GM21515 (cell line): ENCODE data around the gene CACNA2D3.
A peak's percentile ranks its signal among the peaks of the same experiment; 100 is the strongest.

Experiments used
- ATAC-seq: cut with Tn5 transposase; IDR thresholded peaks from one replicate; pipeline ENCODE4 v1.9.1; 2021; ENCODE audit not compliant: unreplicated experiment

Gene CACNA2D3

DNA sequence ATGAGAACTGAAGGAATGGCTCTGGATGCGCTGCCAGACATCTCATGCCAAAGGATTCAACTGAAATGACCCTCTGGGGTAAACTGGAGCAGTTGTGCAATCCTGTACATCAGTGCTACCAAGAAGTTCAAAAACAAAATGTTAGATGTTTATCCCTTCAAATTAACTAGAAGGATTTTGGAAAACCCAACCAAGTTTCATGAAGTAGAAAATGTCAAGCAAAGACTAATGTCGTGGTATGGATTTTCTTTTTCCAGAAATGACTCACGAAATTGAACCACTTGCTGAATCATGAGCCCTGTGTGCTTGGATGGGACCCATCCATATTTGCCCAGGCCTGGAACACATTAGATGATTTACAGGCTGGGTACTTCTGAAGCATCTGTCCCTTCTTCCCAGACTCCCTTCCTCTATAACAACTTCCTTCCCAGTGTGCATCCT, 703.9 kb downstream of the CACNA2D3 start:
- no peak for ATAC-seq

DNA sequence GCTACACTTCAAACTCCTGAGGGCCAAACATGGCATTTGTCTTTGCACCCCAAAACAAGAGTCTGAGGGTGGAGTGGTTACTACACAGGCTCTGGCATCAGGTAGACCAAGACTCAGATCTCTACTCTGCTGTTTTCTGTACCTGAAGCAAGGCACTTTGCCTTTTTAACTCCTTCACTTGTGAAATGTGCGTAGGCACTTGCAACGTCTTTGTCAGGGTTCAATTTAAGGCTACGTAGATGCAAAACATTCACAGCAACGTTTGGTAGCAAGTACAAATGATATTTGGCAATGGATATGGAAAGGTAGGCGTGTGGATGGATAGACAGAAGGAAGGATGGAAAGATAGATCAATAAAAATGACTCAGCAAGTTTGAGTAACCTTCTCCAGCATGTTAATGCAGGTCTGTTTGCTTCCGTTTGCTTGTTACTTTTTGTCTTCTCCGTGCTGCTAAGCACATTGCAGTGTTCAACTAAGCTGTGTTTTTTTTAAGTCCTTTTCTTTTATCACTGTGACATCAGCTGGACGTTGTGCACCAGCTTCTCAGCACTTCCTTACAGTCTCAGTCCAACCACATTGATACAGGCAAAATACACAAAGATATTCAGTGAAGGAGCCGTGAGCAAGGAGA, 704.8 kb downstream of the CACNA2D3 start:
- ATAC-seq = no peak

DNA sequence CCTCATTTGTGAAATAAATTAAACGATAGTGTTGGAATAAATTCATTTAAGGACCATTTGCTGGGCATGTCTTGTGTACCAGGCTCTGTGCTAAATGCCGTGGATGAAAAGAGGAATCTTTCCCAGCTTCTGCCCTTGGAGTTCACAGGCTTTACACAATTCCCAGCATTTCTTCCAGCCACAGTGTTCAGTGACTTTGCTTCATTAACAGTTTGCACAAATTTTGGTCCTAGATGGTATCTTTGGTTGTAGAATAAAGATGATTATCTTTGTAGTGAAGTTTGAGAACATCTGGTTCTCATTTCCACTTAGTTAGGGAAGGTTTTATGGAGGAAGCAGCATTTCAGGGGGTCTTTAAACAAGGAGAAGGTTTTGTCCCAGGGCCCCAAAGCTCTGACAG, 705.4 kb downstream of the CACNA2D3 start:
- no peak for ATAC-seq

DNA sequence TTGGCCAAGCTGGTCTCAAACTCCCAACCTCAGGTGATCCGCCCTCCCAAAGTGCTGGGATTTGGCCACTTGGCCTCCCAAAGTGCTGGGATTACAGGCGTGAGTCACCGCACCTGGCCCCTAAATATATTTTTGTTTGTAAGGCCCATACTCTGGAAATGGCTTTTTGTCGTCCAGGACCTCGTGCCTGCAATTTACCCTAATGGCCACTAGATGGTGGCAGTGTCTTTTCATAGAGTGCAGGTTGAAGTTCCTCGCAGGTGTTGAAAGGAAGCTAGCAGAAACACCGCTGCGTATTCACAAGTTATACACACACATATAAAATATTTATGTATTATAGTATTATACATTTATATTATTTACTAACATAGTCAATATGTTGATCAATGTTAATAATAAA, 708.3 kb downstream of the CACNA2D3 start:
- ATAC-seq = no peak

DNA sequence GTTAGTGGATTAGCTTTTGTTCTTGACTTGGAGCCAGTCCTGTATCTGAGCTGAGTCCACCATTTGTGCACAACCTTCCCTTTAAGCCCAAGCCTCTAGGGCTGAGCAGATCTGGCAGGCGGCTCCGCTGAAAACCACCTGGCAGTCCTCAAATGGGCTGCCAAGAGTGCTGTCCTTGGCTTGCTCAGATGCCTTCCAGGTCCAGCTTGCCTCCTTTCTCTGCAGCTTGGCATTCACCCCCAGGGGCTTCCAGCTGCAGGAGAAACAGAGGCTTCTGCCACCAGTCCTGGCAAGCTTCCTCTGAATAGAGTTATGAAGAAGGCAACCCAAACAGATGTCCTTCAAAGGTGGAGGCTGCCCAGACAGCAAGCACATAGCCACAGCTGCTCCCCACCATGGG, 708.8 kb downstream of the CACNA2D3 start:
- ATAC-seq = no peak

DNA sequence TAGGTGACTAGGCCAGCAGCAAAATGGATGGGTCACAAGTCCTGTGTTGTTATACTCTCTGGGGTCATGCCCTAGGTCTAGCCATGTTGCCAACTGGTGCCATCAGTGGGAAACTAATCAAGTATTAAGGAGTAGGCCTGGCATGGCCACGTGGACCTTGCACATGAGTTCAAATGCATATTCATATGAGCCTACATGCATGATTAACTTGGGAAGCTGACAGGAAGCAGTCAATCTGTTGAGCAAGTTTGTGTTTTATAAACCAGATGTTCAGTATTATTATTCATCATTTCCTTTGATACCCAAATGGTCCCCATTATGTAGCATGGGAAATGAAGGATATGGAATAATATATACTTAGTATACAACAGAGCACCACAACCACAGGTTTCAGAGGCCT, 710.5 kb downstream of the CACNA2D3 start:
- ATAC-seq = no peak

DNA sequence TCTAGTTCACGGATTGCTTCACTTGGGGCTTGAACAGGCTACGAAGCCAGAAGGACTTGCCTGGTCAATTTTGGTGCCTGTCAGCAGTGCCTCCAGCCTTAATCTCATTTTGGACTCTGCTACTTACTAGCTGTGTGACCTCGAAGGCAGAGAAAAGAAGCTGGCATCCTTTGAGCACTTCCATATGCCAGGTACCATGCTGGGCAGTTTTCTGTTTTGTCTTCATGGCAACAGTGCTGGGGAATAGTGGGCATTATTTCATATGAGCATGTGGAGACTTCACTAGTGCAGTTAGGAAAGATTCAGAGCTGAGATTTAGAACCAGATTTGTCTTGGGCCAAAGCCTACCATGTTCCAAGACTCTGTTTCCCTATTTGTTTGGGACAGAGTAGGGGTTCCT, 713.3 kb downstream of the CACNA2D3 start:
- no peak for ATAC-seq

DNA sequence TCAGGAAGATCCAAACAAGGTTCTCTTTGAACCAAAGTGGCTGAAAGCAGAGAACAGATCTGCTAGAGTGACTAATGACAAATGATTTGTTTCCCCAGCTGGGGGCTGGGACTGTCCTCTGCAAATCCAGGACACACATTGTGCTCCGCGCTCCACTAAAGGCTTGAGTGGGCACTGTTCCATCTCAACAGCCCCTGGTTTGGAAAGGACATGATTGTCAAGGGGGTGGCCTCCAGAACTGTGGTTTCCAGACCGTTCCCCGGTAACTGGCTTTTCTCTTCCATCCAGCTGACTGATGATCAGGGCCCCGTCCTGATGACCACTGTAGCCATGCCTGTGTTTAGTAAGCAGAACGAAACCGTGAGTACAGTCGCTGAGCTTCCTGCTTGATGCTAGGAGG, 714.5 kb downstream of the CACNA2D3 start:
- no peak for ATAC-seq

DNA sequence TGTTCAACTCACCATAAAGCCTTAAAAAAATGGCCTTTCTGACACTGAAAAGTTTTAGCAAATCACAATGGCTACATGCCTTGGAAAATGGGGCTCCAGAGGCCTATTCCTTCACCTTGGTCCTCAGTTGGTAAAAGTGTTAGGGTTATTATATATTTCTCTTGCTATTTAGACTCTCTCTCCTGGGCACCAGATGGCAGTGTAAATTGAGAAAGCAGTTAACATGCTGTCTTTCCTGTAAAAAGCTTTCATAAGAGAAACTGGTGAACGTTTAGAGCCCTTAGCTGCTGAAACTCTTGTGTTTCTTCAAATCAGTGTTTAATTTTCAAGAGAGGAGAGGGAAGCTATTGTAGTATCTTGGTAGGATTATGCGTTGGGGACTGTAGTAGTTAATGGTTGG, 715.6 kb downstream of the CACNA2D3 start:
- no peak for ATAC-seq

DNA sequence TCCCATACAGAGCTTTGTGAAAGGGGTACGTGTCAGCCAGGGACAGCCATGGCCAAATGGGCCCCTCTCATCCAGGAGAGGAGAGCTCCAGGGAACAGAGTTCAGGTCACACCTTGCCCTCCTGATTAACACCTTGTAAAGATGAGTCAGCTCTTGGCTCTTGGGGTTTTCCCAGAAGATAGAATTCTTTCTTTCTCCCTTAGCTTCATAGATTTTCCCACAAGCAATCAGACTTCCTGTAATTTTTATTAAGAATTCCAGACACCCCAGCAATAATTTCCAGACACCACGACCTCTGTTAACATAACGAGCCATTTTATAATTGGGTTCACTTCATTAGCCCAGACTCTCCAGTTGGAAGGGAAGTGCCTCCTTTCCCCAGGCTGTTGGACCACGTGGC, 719.1 kb downstream of the CACNA2D3 start:
- ATAC-seq = no peak

DNA sequence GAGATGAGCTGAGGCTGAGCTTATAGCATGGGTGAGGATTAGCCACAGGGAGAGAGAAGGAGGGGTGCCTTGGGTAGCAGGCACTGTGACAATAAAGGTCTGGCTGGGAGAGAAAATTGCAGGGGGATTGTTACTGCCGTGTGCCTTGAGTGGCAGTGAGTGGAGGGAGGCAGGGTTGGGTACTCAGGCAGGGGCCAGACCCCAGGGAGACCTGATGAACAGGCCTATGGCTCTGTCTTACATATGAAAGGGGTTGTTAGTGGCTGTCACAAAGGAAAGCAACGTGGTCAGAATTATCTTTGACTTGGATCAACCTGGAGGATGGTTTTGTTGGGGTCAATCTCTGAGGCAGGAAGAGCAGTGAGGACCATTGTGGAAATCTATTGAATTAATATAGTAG, 721.0 kb downstream of the CACNA2D3 start:
- no peak for ATAC-seq

DNA sequence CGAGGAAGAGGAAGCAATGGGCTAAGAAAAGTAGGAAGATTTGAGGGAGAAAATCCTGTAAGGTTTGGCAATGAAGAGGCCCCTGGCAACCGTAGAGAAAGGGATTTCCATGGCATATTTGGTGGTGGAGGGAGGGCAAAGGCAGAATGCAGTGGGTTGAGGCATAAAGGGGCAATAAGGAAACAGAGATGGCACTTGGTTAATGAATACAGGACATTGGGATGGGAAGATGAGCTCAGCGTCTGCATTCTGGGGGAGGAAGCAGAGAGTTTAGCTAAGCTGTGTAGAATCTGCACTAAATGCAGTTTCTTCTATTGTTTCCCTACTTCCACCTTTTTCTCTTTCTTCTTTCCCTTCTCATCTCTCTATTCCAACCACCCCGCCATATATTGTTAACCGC, 721.9 kb downstream of the CACNA2D3 start:
- no peak for ATAC-seq

DNA sequence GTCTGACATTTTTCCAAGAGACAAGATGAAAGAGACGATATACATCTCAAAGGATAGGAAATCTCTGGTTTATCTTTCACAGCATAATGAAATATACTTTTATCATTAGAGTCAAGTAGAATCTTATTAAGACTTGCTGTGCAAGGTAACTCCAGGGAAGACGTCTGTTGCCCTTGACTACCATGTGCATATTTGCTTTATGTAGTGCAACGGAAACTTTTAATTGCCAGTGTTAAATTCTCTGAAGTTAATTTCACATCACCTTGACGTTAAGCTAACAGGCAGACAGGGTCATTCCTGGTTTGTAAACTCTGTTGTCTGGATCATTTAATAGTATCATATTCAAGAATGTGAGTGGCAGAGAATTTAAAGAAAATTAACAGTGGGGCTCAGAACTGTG, 722.7 kb downstream of the CACNA2D3 start:
- ATAC-seq = no peak

DNA sequence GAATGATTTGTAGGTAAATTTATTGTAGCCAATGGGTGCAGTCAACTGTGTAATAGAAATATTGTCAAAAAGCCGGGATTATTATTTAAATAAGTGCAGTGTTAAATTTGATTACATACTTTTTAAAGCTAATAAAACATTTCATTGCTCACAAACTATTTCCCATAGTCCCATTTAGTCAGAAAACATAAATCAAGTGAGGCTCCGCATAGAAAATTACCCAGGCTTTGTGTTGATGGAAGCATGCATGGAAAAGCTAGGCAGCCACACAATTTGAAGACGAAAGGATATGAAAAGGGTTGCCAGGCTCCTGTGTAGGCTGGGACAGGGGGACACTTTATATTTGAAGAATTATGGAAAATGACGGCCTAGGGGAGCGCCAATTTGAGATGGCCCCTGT, 723.2 kb downstream of the CACNA2D3 start:
- ATAC-seq = no peak

DNA sequence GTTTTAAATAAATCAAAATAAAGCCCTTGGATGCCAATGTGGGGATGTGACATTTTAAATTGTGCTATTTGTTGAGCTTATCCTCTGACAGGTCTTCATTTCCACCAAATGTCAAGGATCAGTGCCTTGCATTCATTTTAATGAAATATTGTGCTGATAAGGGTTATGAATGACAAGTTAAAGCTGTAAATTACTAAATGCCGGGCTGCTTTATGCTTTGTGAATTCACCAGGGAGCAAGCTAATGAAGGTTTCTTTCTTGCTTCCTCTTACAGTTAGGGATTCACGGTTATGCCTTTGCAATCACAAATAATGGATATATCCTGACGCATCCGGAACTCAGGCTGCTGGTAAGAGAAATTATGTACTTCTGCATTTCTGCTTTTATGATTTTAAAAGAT, 723.8 kb downstream of the CACNA2D3 start:
- no peak for ATAC-seq

DNA sequence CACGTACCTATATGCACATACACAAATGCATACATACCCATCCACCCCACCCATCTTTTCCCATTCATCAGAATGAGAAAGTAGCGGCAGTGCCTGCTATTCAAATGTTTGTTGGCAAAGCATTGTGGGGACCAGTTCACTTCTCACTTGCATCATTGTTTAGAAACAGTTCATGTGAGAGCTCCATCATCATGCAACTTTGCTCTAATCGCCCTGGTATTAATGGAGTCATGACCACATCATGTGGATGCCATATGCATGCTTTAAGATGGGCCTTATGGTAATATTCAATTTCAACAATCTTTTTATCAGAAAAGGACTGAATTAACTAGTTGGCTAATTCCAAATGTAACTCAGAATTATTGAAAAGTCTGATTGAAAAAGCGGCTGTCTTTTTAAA, 725.0 kb downstream of the CACNA2D3 start:
- ATAC-seq = no peak

DNA sequence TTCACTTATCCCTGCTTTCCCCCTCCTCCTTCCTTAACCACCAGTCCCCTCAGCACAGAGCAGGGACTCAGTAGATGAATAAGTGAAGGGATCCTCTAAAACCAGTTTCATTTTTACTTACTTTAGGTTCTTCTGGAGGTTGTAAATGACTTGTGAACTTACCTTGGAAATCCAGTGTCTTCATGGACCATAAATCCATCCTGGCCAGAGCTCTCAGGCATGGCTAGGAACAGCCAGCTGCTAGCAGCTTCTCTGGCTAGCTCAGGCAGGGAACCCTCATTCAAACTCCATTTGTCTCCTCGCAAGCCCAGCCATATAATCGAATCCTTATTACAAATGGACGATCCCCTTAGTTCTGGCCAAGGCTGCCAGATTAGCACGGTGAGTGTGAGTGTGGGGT, 727.0 kb downstream of the CACNA2D3 start:
- ATAC-seq = no peak

DNA sequence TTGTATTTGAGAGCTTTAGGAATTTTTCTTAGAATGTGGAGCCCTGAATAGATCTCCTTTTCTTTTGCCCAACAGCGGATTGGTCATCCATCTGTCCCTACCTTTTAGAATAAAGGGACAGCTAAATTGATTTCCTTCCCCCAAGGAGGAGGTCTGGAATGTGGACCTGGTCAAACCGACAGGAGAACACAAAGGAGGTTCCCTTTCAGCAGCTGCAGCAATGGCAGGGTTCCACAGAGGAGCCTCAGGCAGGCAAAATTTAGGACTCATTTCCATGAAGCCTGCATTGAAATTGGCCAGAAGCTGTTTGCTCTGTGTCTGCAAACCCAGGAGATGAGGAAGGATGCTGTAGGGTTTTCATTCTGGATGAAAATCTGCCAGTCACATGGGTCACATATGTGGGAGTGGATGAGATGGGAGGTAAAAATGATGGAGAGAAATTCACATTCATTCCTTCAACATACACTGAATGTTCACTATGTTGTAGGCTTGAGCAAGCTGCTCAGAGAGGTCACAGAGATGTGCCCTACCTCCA, 728.2 kb downstream of the CACNA2D3 start:
- ATAC-seq = no peak

DNA sequence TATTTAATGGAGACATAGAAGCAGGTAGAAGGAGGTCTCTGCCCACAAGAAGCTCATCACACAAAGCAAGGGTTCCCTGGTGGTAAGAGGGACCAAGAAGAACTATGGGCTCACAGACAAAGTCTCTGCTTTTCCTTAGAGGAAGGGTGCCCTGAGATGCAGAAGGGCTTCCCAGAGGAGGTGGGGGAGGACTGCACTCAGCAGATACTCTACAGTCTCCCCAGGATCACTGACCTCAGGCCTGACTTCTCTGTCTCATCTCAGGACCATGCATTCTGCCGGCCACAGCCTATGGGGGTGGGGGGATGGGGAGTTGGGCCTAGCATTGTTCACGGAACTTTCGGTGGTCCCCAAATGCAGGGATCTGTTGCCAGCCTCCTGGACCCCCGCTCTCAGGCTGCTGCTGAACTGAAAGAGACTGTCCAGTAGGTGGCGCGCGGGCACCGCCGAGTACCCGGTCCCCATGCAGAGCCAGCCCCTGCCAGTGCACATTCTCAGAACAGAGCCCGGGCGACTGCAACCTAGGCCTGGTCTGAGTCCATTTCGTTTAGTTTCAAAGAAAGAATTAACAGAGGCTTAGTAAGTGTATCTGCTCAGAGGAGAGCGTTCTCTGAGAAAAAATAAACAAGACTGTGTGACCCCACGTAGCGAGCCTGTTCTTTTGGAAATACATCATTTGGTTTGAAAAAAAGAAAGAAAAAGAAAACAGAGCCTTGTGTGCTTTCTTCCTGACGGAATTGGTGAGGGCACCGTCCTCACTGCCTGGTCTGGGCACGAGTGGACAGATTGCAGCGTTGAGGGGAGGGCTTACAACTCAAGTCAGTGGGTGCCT, 731.4 kb downstream of the CACNA2D3 start:
- peak; percentile 80 for ATAC-seq

DNA sequence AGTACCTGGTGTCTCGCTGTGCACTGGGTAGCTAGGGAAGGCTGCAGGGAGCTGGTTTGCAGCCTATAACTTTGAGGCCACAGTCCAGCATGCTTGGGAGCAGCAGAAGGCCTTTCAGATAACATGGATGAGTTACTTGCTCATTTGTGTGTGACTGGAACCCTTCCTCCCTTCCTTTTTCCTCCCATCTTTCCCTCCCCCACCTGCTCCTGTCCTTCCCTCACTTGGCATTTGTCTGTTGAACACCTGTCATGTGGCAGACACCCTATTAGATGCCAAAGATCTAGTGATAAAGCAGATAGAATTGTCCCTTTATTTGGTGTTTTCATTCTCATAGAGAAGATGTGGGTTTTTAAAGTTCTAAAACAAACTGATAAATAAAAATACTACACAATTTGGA, 733.9 kb downstream of the CACNA2D3 start:
- ATAC-seq = no peak

DNA sequence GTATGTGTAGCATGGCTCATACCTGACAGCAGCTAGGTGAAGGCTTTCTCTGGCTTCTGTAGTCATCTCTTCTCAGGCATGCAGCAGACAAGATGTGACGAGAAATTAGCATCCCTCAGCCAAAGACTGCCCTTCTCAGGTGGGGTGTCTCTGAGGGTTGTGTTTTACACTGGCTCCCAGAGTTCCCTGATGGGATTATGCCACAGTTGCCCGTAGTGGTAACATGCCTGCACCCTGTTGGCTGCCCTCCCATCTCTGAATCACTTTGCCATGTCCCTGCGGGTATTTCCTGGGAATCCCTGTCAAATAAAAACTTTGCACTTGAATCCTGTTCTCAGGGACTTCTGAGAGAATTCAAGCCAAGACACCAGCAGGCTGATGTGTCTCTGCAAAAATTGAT, 735.0 kb downstream of the CACNA2D3 start:
- no peak for ATAC-seq

DNA sequence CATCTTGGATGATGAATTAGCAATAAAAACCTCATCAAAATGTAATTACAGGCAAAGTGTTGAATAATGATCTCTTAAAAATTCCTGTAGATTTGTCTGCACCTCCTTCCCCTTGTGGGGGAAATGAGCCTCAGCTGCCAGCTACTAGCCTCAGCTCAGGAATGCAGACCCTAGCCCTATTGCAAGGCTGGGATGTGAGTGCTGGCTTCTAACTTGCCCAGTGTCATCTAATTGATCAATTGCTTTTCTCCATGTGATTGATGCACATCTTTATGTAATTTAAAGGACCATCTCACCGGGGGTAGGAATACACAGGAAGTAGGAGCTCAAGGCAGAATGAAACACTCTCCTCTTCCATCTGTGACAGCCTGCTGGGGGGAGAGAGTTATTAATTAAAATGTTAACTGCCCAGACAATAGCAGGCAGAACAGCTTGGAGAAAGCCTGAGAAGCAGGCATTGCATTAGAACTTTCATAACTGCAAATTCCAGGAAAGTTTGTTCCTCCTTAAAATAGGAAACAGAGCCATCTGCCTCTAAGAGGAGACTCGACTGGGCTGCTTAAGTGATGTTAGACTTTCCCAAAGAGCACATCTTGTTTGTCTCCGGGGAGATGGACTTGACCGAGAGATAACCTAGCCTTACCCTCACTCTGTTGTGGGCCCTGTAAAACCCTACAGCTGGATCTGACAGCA, 735.9 kb downstream of the CACNA2D3 start:
- ATAC-seq = no peak
